ENCODE results near the gene ARID4B.
A peak's percentile ranks its signal among the peaks of the same experiment; 100 is the strongest.
"Not testable (repeated sequence)": the region's sequence is repeated elsewhere in the genome, so short reads cannot be mapped to it uniquely, and the experiment has no call there.

ARID4B gene

DNA sequence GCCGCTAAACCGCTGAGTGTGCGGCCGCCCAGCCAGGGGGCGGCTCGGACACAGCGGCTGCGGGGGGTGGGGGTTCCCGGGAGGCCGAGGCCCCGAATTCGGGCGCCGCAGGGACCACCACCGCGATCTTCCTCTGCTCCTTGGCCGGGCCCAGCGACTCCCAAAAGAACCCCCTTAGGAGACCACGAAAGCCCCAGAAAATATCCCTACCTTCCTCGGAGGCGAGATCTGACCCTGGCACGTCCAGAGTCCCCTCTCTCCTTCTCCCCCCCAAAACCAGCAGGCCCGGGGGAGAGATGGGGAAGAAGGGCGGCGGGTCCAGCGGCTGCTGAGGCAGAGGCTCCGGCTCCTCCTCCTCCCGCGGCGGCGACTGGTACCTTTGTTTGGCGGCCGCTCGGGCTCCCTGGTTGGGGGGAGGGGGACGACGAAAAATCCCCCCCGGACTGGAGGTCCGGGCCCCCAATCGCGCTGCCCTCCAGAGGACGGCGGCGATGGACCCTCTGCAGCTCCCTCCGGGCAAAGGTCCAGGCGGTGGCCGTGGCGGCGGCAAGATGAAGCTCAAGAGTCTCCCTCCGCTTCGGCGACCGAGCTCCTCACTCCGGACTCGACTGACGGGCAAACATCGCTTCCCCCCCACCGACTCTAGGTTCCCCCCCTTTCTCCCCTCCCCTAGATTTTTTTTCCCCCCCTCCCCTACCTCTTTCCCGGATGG lies at the start of gene ARID4B:
TSS of gene ARID4B (minus strand) at position 621 of the 712 bp plus-strand sequence. CDS start 1,260 bp downstream, outside the sequence.
- H3K4me3 ChIP-seq = peak within 1 kb of the TSS; percentile 93
- DNase-seq (ENCODE audit: low spot score) = no peak
- peak within 1 kb of the TSS; percentile 98 to 99 for H3K27ac ChIP-seq
- no peak for TF ChIP-seq CTCF (IDR thresholded peaks at IDR 0.05)

DNA sequence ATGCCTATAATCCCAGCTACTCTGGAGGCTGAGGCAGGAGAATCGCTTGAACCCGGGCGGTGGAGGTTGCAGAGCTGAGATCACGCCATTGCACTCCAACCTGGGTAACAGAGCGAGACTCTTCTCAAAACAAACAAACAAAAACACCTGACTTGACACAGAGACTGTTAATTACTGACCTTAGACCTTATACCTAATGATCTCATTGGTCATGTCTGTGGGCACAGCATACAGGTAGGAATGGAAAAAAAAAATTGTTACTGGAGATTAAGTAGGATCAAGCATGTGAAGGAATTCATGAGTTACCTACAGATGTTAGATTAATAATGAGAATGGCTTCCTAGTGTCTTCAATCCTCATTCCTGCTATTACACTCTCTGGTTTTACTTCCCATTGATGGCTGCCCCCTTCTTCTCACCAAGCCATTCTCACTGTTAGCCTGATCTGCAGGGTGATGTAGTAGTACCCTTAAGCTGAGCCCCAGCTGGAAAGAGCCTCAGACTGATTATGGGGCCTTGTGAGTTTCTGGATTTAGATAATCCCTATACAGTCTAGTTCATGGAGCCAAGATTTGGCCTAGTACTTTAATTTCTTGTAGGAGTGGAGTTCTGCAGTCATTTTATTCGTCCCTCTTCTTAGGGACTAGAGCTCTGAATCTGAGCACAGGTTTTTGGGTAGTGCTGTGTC lies 48.1 kb upstream of the ARID4B start:
- H3K27ac ChIP-seq = no peak overlapping the region
- TF ChIP-seq CTCF (IDR thresholded peaks at IDR 0.05) = no peak
- no peak for DNase-seq (ENCODE audit: low spot score)
- no peak overlapping the region for H3K4me3 ChIP-seq

GRCh38 chr1:235369802-235370201 lies 41.8 kb upstream of the ARID4B start:
- no peak overlapping the region for H3K27ac ChIP-seq
- no peak for DNase-seq (ENCODE audit: low spot score)
- no peak for TF ChIP-seq CTCF (IDR thresholded peaks at IDR 0.05)
- no peak overlapping the region for H3K4me3 ChIP-seq

GRCh38 chr1:235368428-235368827 lies 40.4 kb upstream of the ARID4B start:
- no peak overlapping the region for H3K27ac ChIP-seq
- no peak for TF ChIP-seq CTCF (IDR thresholded peaks at IDR 0.05)
- no peak for DNase-seq (ENCODE audit: low spot score)
- H3K4me3 ChIP-seq = no peak overlapping the region

- no peak for TF ChIP-seq CTCF (IDR thresholded peaks at IDR 0.05)
- peak within 1 kb of the TSS; percentile 78 to 84 for H3K27ac ChIP-seq
- DNase-seq (ENCODE audit: low spot score) = peak; percentile 98
Observed at GRCh38 chr1:235367000-235367908, 39.3 kb upstream of the ARID4B start, which contains the start of gene TBCE. Gene TBCE, plus strand, starts transcription at chr1:235367427. Its CDS starts 12,623 bp downstream, at chr1:235380050.

GRCh38 chr1:235366286-235366685 lies 38.3 kb upstream of the ARID4B start:
- DNase-seq (ENCODE audit: low spot score) = no peak
- no peak for TF ChIP-seq CTCF (IDR thresholded peaks at IDR 0.05)
- H3K27ac ChIP-seq = no peak overlapping the region
- no peak overlapping the region for H3K4me3 ChIP-seq

More at GRCh38 chr1:235367000-235367908, 39.3 kb upstream of the ARID4B start, which contains the start of gene TBCE:
- peak within 1 kb of the TSS; percentile 82 for H3K4me3 ChIP-seq

DNA sequence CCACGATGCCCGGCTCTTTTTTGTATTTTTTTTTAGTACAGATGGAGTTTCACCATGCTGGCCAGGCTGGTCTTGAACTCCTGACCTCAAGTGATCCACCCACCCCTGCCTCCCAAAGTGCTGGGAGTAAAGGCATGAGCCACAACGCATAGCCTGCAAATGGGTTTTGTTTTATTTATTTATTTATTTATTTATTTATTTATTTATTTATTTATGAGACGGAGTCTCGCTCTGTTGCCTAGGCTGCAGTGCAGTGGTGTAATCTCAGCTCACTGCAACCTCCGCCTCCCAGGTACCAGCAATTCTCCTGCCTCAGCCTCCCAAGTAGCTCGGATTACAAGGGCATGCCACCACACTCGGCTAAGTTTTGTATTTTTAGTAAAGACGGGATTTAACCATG lies 36.2 kb upstream of the ARID4B start:
- not testable (repeated sequence) for H3K4me3 ChIP-seq; DNase-seq (ENCODE audit: low spot score); H3K27ac ChIP-seq

Measured in coronary artery (tissue), 2 donors.